CD8-positive, alpha-beta memory T cell (primary cell): ENCODE measurements around the gene ZNF609. TPM values are rescaled to one million over a fixed set of nuclear protein-coding genes. Genes with fewer than 3 reads are reported as not detected.

Experiments used
- CTCF ChIA-PET: fragments of 350-600 bp; sonication (Branson Sonifier 250); formaldehyde crosslinking; loops from one replicate; lab custom pipeline; 2021; ENCODE audit warnings: antibody characterized with exemption; lab: Charles Lee
- POLR2A ChIA-PET: fragments of 350-600 bp; sonication (Branson Sonifier 250); formaldehyde crosslinking; loops from one replicate; lab custom pipeline; 2021; ENCODE audit warnings: antibody characterized with exemption; lab: Charles Lee
- DNase-seq, 5 donors: peaks; one replicate each; pipeline versions ENCODE4 v3.0.0 to v3.0.0-alpha.2; 2020 to 2022; ENCODE audit warnings: mixed read lengths in 1 of 5
- H3K27ac ChIP-seq: one replicate; pipeline ENCODE4 v1.7.0; 2013; ENCODE audit warnings: low read depth, mild to moderate bottlenecking, low read length, moderate library complexity
- H3K27me3 ChIP-seq: 2 replicates; pipeline ENCODE4 v1.7.0; 2013; ENCODE audit warnings: low read length, mild to moderate bottlenecking; ENCODE audit not compliant: insufficient read depth, poor library complexity, severe bottlenecking
- H3K36me3 ChIP-seq: 2 replicates; pipeline ENCODE4 v1.7.0; 2013; ENCODE audit warnings: mild to moderate bottlenecking, low read length, moderate library complexity; ENCODE audit not compliant: insufficient read depth
- H3K4me1 ChIP-seq: 2 replicates; pipeline ENCODE4 v1.7.0; 2013; ENCODE audit warnings: mild to moderate bottlenecking, low read length, moderate library complexity; ENCODE audit not compliant: insufficient read depth
- H3K4me3 ChIP-seq: 2 replicates; pipeline ENCODE4 v1.7.0; 2013; ENCODE audit warnings: mild to moderate bottlenecking, low read length
- H3K9me3 ChIP-seq: 2 replicates; pipeline ENCODE4 v1.7.0; 2013; ENCODE audit warnings: mild to moderate bottlenecking, low read length
- H3K27ac Mint-ChIP-seq, 8 donors: one replicate each; pipeline ENCODE4 v1.8.0; 2020 to 2021; ENCODE audit warnings: mixed read lengths in 8 of 8, mild to moderate bottlenecking in 6 of 8, inconsistent platforms in 3 of 8, moderate library complexity in 3 of 8
- H3K27me3 Mint-ChIP-seq, 2 donors: one replicate each; pipeline ENCODE4 v1.8.0; 2020 to 2021; ENCODE audit warnings: mixed read lengths in 2 of 2, mild to moderate bottlenecking in 1 of 2, moderate library complexity in 1 of 2
- H3K36me3 Mint-ChIP-seq, 3 donors: one replicate each; pipeline ENCODE4 v1.8.0; 2020 to 2021; ENCODE audit warnings: mixed read lengths in 3 of 3, inconsistent platforms in 1 of 3, mild to moderate bottlenecking in 1 of 3
- H3K4me1 Mint-ChIP-seq, 3 donors: one replicate each; pipeline ENCODE4 v1.8.0; 2020 to 2021; ENCODE audit warnings: mixed read lengths in 3 of 3, inconsistent platforms in 1 of 3, mild to moderate bottlenecking in 1 of 3
- H3K4me3 Mint-ChIP-seq, 7 donors: one replicate each; pipeline ENCODE4 v1.8.0; 2020 to 2021; ENCODE audit warnings: mixed read lengths in 7 of 7, mild to moderate bottlenecking in 6 of 7, moderate library complexity in 4 of 7, inconsistent platforms in 2 of 7
- H3K9me3 Mint-ChIP-seq, 5 donors: one replicate each; pipeline ENCODE4 v1.8.0; 2020 to 2022; ENCODE audit warnings: mixed read lengths in 5 of 5, mild to moderate bottlenecking in 3 of 5, moderate library complexity in 2 of 5, inconsistent platforms in 1 of 5
- polyA plus RNA-seq: library from polyadenylated mRNA; unstranded; fragments of 300-500 nt; fragmentation: Illumina TruSeq; gene quantifications from one replicate; pipeline ENCODE4 v1.2.3, GENCODE V29; 2021
- total RNA-seq, 2 experiments: library from RNA; stranded (reverse); gene quantifications; one replicate each; pipeline ENCODE4 v1.2.3, GENCODE V29; 2021

The ZNF609 gene
- total and polyA plus RNA-seq, 3 experiments from 2014 or later = 10.7 to 38.9 (median 38.0) TPM

DNA sequence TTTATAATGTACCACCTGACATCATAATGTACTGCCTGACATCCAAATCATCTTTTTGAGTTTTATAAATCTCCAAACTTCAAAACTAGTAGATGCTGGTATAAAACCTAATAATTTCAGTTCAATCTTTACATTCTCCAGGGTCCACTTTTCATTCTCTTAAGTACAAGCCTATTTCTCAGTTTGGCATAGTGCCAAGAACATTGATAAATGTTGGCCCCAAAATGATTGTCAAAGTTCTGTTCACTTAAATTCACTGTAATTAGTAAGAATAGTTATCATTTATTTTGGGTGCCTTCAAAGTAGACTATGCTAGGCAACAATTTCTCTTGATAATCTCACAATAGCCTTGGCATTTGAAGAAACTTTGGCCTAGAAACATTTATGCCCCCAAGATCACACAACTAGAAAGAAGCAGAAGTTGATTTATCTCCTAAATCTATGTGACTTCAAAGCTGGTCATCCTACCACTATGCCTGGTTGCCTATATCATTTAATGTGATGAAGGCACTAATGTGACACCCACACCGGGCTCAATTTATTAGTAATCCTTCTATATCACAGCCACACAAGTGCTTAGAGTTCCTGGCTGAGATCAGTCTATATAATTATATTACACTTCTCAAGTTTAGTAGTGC lies 101.7 kb downstream of the ZNF609 start:
- CTCF ChIA-PET = no interaction called here
- Histone ChIP-seq H3K27ac (no peak overlapping the region), H3K9me3 (no peaks in the 10 kb centered on the region), H3K4me1 (peaks cover 25% of the 10 kb centered on the region), H3K27me3 (no peaks in the 10 kb centered on the region), H3K4me3 (no peak overlapping the region), H3K36me3 (no peaks in the 10 kb centered on the region)
- POLR2A ChIA-PET = no interaction called here
- no peak for DNase-seq
- Mint-ChIP-seq H3K9me3 (no peaks in the 10 kb centered on the region), H3K27ac (peak overlapping the region in 1 of 8 donors; percentile 32), H3K4me1 (peaks cover 35 to 74% (median 58%) of the 10 kb centered on the region in 3 donors), H3K27me3 (no peaks in the 10 kb centered on the region), H3K36me3 (peaks cover 0 to 21% (median 8%) of the 10 kb centered on the region in 3 donors), H3K4me3 (no peak overlapping the region)

DNA sequence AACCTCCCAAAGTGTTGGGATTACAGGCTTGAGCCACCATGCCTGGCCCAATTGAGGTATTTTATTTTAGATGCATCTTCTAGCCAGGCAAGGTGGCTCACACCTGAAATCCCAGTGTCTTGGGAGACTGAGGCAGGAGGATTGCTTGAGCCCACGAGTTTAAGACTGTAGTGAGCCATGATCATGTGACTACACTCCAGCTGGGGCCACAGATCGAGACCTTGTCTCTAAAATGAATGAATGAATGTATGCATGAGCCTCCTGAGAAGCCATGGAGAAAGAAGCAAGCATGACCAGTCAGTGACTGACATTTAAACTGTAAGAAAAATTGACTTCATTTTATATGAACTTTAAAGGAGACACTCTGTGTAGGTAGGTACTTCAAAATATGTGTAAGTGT lies 105.7 kb downstream of the ZNF609 start:
- H3K9me3 ChIP-seq = no peaks in the 10 kb centered on the region
- CTCF ChIA-PET = interaction anchor here (1.0 kb wide), 1 partner anchor 86 kb away, joined by 3 read pairs; no protein-coding TSS in a partner anchor
- Mint-ChIP-seq H3K4me1 (peaks cover 40 to 68% (median 60%) of the 10 kb centered on the region in 3 donors), H3K36me3 (peaks cover 0 to 25% (median 8%) of the 10 kb centered on the region in 3 donors), H3K4me3 (no peak overlapping the region), H3K27ac (peak overlapping the region in 4 of 8 donors; percentile 1 to 54 (median 30)), H3K27me3 (no peaks in the 10 kb centered on the region), H3K9me3 (no peaks in the 10 kb centered on the region)
- H3K27ac ChIP-seq = no peak overlapping the region
- POLR2A ChIA-PET = no interaction called here
- H3K36me3 ChIP-seq = no peaks in the 10 kb centered on the region
- no peak for DNase-seq
- no peak overlapping the region for H3K4me3 ChIP-seq
- no peaks in the 10 kb centered on the region for H3K27me3 ChIP-seq
- H3K4me1 ChIP-seq = peaks cover 22% of the 10 kb centered on the region

DNA sequence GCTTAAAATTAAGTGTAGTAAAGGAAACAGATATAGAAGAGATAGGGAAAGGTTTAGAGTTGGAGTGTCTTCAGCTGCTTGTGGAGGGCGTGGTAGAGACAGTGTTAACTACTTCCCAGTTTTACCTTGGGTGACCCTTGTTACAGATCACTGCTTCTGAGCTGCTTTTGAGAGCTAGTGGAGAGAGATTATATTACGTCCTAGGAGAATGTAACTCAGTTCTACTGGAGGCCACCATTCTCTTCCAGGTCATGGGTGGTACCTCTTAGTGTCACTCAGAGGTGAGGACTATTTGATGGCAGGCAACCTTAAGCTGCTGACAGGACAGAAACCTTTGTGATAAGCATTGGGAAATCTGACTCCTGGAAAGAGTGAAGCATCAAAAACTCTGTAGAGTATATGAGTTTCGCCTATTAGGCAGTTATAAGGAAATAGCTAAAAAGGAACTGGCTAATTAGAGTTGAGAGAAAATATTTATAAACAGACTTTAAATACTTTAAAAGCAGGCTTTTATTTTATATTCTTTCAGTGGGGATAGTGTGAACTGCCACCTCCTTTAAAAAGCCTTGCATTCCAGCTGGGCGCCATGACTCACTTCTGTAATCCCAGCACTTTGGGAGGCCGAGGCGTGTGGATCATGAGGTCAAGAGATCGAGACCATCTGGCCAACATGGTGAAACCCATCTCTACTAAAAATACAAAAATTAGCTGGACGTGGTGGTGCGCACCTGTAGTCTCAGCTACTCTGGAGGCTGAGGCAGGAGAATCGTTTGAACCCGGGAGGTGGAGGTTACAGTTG lies 106.5 kb downstream of the ZNF609 start:
- no peaks in the 10 kb centered on the region for H3K9me3 Mint-ChIP-seq
- H3K27me3 Mint-ChIP-seq = no peaks in the 10 kb centered on the region
- CTCF ChIA-PET = interaction anchor here (1.0 kb wide), 1 partner anchor 86 kb away, joined by 3 read pairs; no protein-coding TSS in a partner anchor
- H3K4me1 Mint-ChIP-seq = peaks cover 42 to 70% (median 62%) of the 10 kb centered on the region in 3 donors
- H3K27ac ChIP-seq = no peak overlapping the region
- peaks cover 25% of the 10 kb centered on the region for H3K4me1 ChIP-seq
- no peak overlapping the region for H3K4me3 ChIP-seq
- no peaks in the 10 kb centered on the region for H3K9me3 ChIP-seq
- no peaks in the 10 kb centered on the region for H3K36me3 ChIP-seq
- POLR2A ChIA-PET = no interaction called here
- peaks cover 0 to 25% (median 8%) of the 10 kb centered on the region in 3 donors for H3K36me3 Mint-ChIP-seq
- H3K27me3 ChIP-seq = no peaks in the 10 kb centered on the region
- no peak overlapping the region for H3K4me3 Mint-ChIP-seq
- H3K27ac Mint-ChIP-seq = peak overlapping the region in 3 of 8 donors; percentile 33 to 54 (median 36)
- no peak for DNase-seq

DNA sequence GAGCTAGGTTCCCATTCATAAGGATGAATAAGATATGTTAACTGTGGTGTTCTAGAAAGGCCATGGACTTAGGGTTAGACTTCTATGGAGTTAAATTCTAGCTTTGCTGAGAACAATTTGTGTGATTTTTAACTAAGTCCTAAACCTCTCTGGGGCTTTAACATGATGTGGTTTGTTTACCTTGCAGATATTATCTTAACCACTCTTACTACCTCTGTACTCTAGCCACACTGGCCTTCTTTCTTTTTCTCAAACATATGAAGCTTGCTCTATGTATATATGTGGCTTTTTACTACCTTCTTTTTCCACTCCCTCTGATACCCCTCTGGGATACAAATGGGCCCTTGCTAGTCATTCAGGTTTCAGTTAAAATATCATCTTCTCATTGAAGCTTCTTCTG lies 108.4 kb downstream of the ZNF609 start:
- Histone ChIP-seq H3K36me3 (no peaks in the 10 kb centered on the region), H3K27ac (no peak overlapping the region), H3K27me3 (no peaks in the 10 kb centered on the region), H3K9me3 (no peaks in the 10 kb centered on the region), H3K4me3 (no peak overlapping the region), H3K4me1 (peaks cover 39% of the 10 kb centered on the region)
- Mint-ChIP-seq H3K36me3 (peaks cover 0 to 24% (median 5%) of the 10 kb centered on the region in 3 donors), H3K4me3 (peak overlapping the region in 1 of 7 donors; percentile 25), H3K27ac (peak overlapping the region in 7 of 8 donors; percentile 8 to 74 (median 62)), H3K27me3 (peaks cover 0 to 2% of the 10 kb centered on the region in 2 donors), H3K4me1 (peaks cover 49 to 72% (median 69%) of the 10 kb centered on the region in 3 donors), H3K9me3 (no peaks in the 10 kb centered on the region)
- CTCF ChIA-PET = interaction anchor here (0.7 kb wide), 1 partner anchor 85 kb away, joined by 3 read pairs; no protein-coding TSS in a partner anchor
- no peak for DNase-seq
- POLR2A ChIA-PET = no interaction called here

DNA sequence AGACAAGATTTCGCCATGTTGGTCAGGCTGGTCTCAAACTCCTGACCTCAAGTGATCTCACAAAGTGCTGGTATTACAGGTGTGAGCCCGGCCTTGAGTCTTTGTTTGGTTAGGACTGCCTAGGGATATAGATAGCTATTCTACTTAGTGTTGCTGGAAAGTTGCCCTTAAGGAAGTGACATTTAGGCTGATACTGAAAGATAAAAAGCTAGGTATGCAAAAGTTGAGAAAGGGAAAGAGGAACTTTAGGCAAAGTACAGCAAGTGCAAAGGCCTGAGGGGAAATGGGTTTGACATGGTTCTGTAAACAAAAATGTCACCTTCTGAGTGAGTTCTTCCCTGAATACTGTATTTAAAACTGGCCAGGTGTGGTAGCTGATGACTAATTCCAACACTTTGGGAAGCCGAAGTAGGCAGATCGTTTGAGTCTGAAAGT lies 111.5 kb downstream of the ZNF609 start:
- H3K27ac Mint-ChIP-seq = peak overlapping the region; percentile 22 to 73 (median 49)
- ChIA-PET POLR2A (no interaction called here), CTCF (interaction anchor here (0.5 to 1.0 kb wide), 3 partner anchors 16 to 62 kb away, joined by 3 read pairs; no protein-coding TSS in a partner anchor)
- H3K9me3 Mint-ChIP-seq = no peaks in the 10 kb centered on the region
- H3K27me3 ChIP-seq = no peaks in the 10 kb centered on the region
- H3K4me3 Mint-ChIP-seq = no peak overlapping the region
- no peak overlapping the region for H3K27ac ChIP-seq
- no peak overlapping the region for H3K4me3 ChIP-seq
- peaks cover 0 to 2% of the 10 kb centered on the region in 2 donors for H3K27me3 Mint-ChIP-seq
- no peaks in the 10 kb centered on the region for H3K9me3 ChIP-seq
- H3K36me3 Mint-ChIP-seq = peaks cover 0 to 11% (median 5%) of the 10 kb centered on the region in 3 donors
- peaks cover 47 to 70% (median 67%) of the 10 kb centered on the region in 3 donors for H3K4me1 Mint-ChIP-seq
- no peaks in the 10 kb centered on the region for H3K36me3 ChIP-seq
- no peak for DNase-seq
- peaks cover 47% of the 10 kb centered on the region for H3K4me1 ChIP-seq

DNA sequence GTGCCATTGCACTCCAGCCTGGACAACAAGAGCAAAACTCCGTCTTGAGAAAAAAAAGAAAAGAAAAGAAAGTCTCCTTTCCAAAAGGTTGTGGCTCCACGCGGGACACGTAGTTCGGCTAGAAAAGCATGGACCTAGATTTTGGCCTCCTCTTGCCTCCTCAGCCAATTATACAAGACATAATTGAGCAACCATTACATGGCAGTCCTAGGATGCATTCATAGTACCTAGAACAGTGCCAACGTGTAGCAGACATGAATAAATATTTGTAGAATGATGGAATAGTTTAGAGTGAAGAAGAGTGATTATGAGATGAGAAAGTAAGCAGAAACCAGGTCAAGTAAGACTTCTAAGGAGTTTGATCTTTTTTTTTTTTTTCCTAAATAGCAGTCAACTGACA lies 112.5 kb downstream of the ZNF609 start:
- Mint-ChIP-seq H3K27ac (peak overlapping the region in 4 of 8 donors; percentile 4 to 84 (median 36)), H3K4me1 (peaks cover 46 to 68% (median 65%) of the 10 kb centered on the region in 3 donors), H3K4me3 (no peak overlapping the region), H3K9me3 (no peaks in the 10 kb centered on the region), H3K36me3 (peaks cover 0 to 10% (median 4%) of the 10 kb centered on the region in 3 donors), H3K27me3 (peaks cover 0 to 2% of the 10 kb centered on the region in 2 donors)
- Histone ChIP-seq H3K4me1 (peaks cover 47% of the 10 kb centered on the region), H3K27ac (no peak overlapping the region), H3K4me3 (no peak overlapping the region), H3K36me3 (no peaks in the 10 kb centered on the region), H3K9me3 (no peaks in the 10 kb centered on the region), H3K27me3 (no peaks in the 10 kb centered on the region)
- ChIA-PET POLR2A (no interaction called here), CTCF (interaction anchor here (1.0 kb wide), 1 partner anchor 61 kb away, joined by 3 read pairs; no protein-coding TSS in a partner anchor)
- no peak for DNase-seq

DNA sequence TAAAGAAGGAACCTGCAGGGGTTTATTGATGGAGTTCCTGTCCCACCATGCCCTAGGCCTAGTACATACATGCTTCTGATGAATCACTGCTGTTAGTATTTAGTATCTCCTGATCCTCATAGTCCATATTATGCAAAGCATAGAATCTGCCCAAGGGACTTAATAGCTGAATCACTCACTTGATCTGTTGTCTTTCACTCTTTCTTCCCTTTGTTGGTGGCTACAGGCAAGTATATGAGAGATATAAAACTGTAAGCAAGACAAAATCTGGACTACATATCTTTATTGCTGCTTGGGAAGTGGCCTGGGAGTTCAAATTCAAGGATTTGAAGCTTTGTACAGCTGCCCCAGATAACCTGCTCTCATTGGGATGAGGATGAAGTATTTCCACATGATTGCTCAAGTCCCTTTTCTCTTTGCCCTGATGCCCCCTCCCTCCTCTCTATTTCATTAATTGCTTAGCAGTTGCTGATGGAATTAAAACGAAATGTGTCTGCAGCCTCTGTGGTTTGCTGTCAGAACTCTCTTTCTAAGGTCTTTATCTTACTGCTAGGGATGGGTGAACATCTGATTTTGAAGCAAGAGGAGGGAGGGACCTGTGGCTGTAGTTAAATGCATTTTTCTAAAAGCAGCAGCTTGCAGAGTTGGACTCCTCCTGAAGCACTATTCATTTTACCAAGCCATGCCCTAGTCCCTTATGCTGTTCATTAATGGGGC lies 114.1 kb downstream of the ZNF609 start:
- H3K4me3 Mint-ChIP-seq = no peak overlapping the region
- DNase-seq = no peak
- Histone ChIP-seq H3K27ac (no peak overlapping the region), H3K27me3 (no peaks in the 10 kb centered on the region), H3K36me3 (no peaks in the 10 kb centered on the region), H3K9me3 (no peaks in the 10 kb centered on the region), H3K4me1 (peaks cover 34% of the 10 kb centered on the region), H3K4me3 (no peak overlapping the region)
- H3K27me3 Mint-ChIP-seq = peaks cover 0 to 2% of the 10 kb centered on the region in 2 donors
- H3K36me3 Mint-ChIP-seq = peaks cover 0 to 7% (median 3%) of the 10 kb centered on the region in 3 donors
- H3K9me3 Mint-ChIP-seq = no peaks in the 10 kb centered on the region
- POLR2A ChIA-PET = interaction anchor here (0.5 to 0.7 kb wide), 2 partner anchors 59 to 154 kb away, joined by 3 to 6 read pairs; no protein-coding TSS in a partner anchor
- CTCF ChIA-PET = no interaction called here
- peak overlapping the region in 6 of 8 donors; percentile 15 to 78 (median 22) for H3K27ac Mint-ChIP-seq
- peaks cover 30 to 55% (median 52%) of the 10 kb centered on the region in 3 donors for H3K4me1 Mint-ChIP-seq
